Adipocyte (in vitro differentiated cells): ENCODE results near the gene IPCEF1.

Source experiments
- DNase-seq: peaks from one replicate; pipeline ENCODE4 v3.0.0-alpha.2; 2015; ENCODE audit warnings: low read depth
- H3K27me3 ChIP-seq: replicated peaks from 2 replicates; pipeline ENCODE4 v1.7.0; 2013; ENCODE audit warnings: mild to moderate bottlenecking, low read length, moderate library complexity; ENCODE audit not compliant: control insufficient read depth, insufficient read depth
- H3K36me3 ChIP-seq: 2 replicates; pipeline ENCODE4 v1.7.0; 2013; ENCODE audit warnings: low read length, mild to moderate bottlenecking, moderate library complexity; ENCODE audit not compliant: control insufficient read depth, insufficient read depth, severe bottlenecking
- H3K4me1 ChIP-seq: 2 replicates; pipeline ENCODE4 v1.7.0; 2013; ENCODE audit warnings: mild to moderate bottlenecking, low read length, moderate library complexity; ENCODE audit not compliant: control insufficient read depth, insufficient read depth
- H3K4me3 ChIP-seq: 2 replicates; pipeline ENCODE4 v1.7.0; 2013; ENCODE audit warnings: mild to moderate bottlenecking, low read length, moderate library complexity
- H3K9ac ChIP-seq: 2 replicates; pipeline ENCODE4 v1.7.0; 2013; ENCODE audit warnings: mild to moderate bottlenecking, low read length, moderate library complexity
- H3K9me3 ChIP-seq: 2 replicates; pipeline ENCODE4 v1.7.0; 2013; ENCODE audit warnings: mild to moderate bottlenecking, low read length, moderate library complexity; ENCODE audit not compliant: control insufficient read depth

The IPCEF1 gene

GRCh38 chr6:154170106-154170505 lies 186.5 kb downstream of the IPCEF1 start:
- DNase-seq: no peak
- Histone ChIP-seq H3K4me1 (peaks cover 4% of the 10 kb centered on the region), H3K9me3 (no peaks in the 10 kb centered on the region), H3K27me3 (no peaks in the 10 kb centered on the region), H3K9ac (no peak overlapping the region), H3K36me3 (no peaks in the 10 kb centered on the region), H3K4me3 (no peak overlapping the region)

- Histone ChIP-seq H3K9ac (no peak overlapping the region), H3K4me3 (no peak overlapping the region), H3K36me3 (no peaks in the 10 kb centered on the region), H3K9me3 (no peaks in the 10 kb centered on the region), H3K4me1 (peaks cover 11% of the 10 kb centered on the region), H3K27me3 (no peaks in the 10 kb centered on the region)
- DNase-seq: no peak
Observed at GRCh38 chr6:154169193-154169847, 187.3 kb downstream of the IPCEF1 start.

GRCh38 chr6:154167126-154167525 lies 189.5 kb downstream of the IPCEF1 start:
- Histone ChIP-seq H3K4me3 (no peak overlapping the region), H3K36me3 (no peaks in the 10 kb centered on the region), H3K9me3 (no peaks in the 10 kb centered on the region), H3K27me3 (no peaks in the 10 kb centered on the region), H3K4me1 (peaks cover 14% of the 10 kb centered on the region), H3K9ac (no peak overlapping the region)
- DNase-seq: no peak

- Histone ChIP-seq H3K27me3 (no peaks in the 10 kb centered on the region), H3K4me3 (no peak overlapping the region), H3K9me3 (no peaks in the 10 kb centered on the region), H3K36me3 (no peaks in the 10 kb centered on the region), H3K9ac (no peak overlapping the region), H3K4me1 (peaks cover 14% of the 10 kb centered on the region)
- no peak for DNase-seq
Observed at GRCh38 chr6:154166140-154166539, 190.5 kb downstream of the IPCEF1 start.

GRCh38 chr6:154165478-154165877 lies 191.1 kb downstream of the IPCEF1 start:
- Histone ChIP-seq H3K9ac (no peak overlapping the region), H3K4me1 (peaks cover 14% of the 10 kb centered on the region), H3K36me3 (no peaks in the 10 kb centered on the region), H3K4me3 (no peak overlapping the region), H3K27me3 (no peaks in the 10 kb centered on the region), H3K9me3 (no peaks in the 10 kb centered on the region)
- no peak for DNase-seq

- Histone ChIP-seq H3K27me3 (no peaks in the 10 kb centered on the region), H3K4me3 (peak overlapping the region; percentile 43), H3K9me3 (no peaks in the 10 kb centered on the region), H3K36me3 (no peaks in the 10 kb centered on the region), H3K4me1 (peaks cover 14% of the 10 kb centered on the region), H3K9ac (no peak overlapping the region)
- peak; percentile 60 for DNase-seq
Observed at GRCh38 chr6:154164397-154164796, 192.2 kb downstream of the IPCEF1 start.

GRCh38 chr6:154161689-154162088 lies 194.9 kb downstream of the IPCEF1 start:
- Histone ChIP-seq H3K4me3 (no peak overlapping the region), H3K27me3 (no peaks in the 10 kb centered on the region), H3K9ac (no peak overlapping the region), H3K36me3 (no peaks in the 10 kb centered on the region), H3K4me1 (peaks cover 20% of the 10 kb centered on the region), H3K9me3 (no peaks in the 10 kb centered on the region)
- DNase-seq: no peak

GRCh38 chr6:154159126-154159525 lies 197.5 kb downstream of the IPCEF1 start:
- Histone ChIP-seq H3K4me1 (peaks cover 8% of the 10 kb centered on the region), H3K9ac (no peak overlapping the region), H3K9me3 (no peaks in the 10 kb centered on the region), H3K27me3 (no peaks in the 10 kb centered on the region), H3K4me3 (no peak overlapping the region), H3K36me3 (no peaks in the 10 kb centered on the region)
- DNase-seq: no peak

- peaks cover 6% of the 10 kb centered on the region for H3K4me1 ChIP-seq
- no peaks in the 10 kb centered on the region for H3K9me3 ChIP-seq
- no peak overlapping the region for H3K9ac ChIP-seq
- no peaks in the 10 kb centered on the region for H3K27me3 ChIP-seq
- H3K36me3 ChIP-seq: no peaks in the 10 kb centered on the region
- no peak overlapping the region for H3K4me3 ChIP-seq
- DNase-seq: no peak
Observed at GRCh38 chr6:154157706-154158105, 198.9 kb downstream of the IPCEF1 start.

GRCh38 chr6:154157082-154157481 lies 199.5 kb downstream of the IPCEF1 start:
- H3K4me1 ChIP-seq: peaks cover 6% of the 10 kb centered on the region
- H3K4me3 ChIP-seq: no peak overlapping the region
- no peak for DNase-seq
- no peaks in the 10 kb centered on the region for H3K9me3 ChIP-seq
- no peaks in the 10 kb centered on the region for H3K36me3 ChIP-seq
- H3K27me3 ChIP-seq: no peaks in the 10 kb centered on the region
- H3K9ac ChIP-seq: no peak overlapping the region

GRCh38 chr6:154156135-154156896 lies 200.3 kb downstream of the IPCEF1 start:
- Histone ChIP-seq H3K9ac (no peak overlapping the region), H3K4me3 (no peak overlapping the region), H3K36me3 (no peaks in the 10 kb centered on the region), H3K27me3 (no peaks in the 10 kb centered on the region), H3K4me1 (peaks cover 6% of the 10 kb centered on the region), H3K9me3 (no peaks in the 10 kb centered on the region)
- DNase-seq: peak; percentile 50
